H1 (cell line): ENCODE data around the gene ANO6. TPM values are rescaled to one million over a fixed set of nuclear protein-coding genes. Genes with fewer than 3 reads are reported as not detected.

ENCODE experiments used
- CTCF ChIA-PET: fragments of 300-600 bp; sonication (Branson Sonifier 250); formaldehyde crosslinking; loops from one replicate; lab custom pipeline; 2021; ENCODE audit not compliant: partially characterized antibody; lab: Charles Lee
- POLR2A ChIA-PET: fragments of 300-600 bp; sonication (Branson Sonifier 250); formaldehyde crosslinking; loops from one replicate; lab custom pipeline; 2021; ENCODE audit warnings: inconsistent platforms; ENCODE audit not compliant: partially characterized antibody; lab: Charles Lee
- DNase-seq, 2 experiments: peaks; one replicate each; pipeline versions ENCODE4 v3.0.0 to v3.0.0-alpha.2; 2010 to 2022; ENCODE audit warnings: low spot score in 2 of 2, low read depth in 1 of 2, mixed read lengths in 1 of 2
- FAIRE-seq: peaks from 2 replicates; lab custom pipeline; 2011; peaks lifted over from hg19 to GRCh38; lab: Jason Lieb, UNC
- H2AFZ ChIP-seq: 2 replicates; pipeline ENCODE4 v1.8.1; 2012; ENCODE audit warnings: low read length, inconsistent platforms
- H2AK5ac ChIP-seq: 2 replicates; pipeline ENCODE4 v1.6.1; 2013; ENCODE audit warnings: low read depth, low read length
- H2BK120ac ChIP-seq: replicated peaks from 2 replicates; pipeline ENCODE3; 2013; ENCODE audit warnings: low read depth, low read length, inconsistent platforms
- H2BK12ac ChIP-seq: 2 replicates; pipeline ENCODE4 v1.6.1; 2013; ENCODE audit warnings: low read depth, low read length
- H2BK15ac ChIP-seq: 2 replicates; pipeline ENCODE4 v1.6.1; 2013; ENCODE audit warnings: low read length
- H2BK20ac ChIP-seq: 2 replicates; pipeline ENCODE4 v1.6.1; 2013; ENCODE audit warnings: low read length
- H2BK5ac ChIP-seq: 2 replicates; pipeline ENCODE4 v1.6.1; 2013; ENCODE audit warnings: low read depth, low read length
- H3K14ac ChIP-seq: 2 replicates; pipeline ENCODE4 v1.6.1; 2013; ENCODE audit warnings: inconsistent platforms; ENCODE audit not compliant: insufficient read length
- H3K18ac ChIP-seq: 2 replicates; pipeline ENCODE4 v1.6.1; 2013; ENCODE audit warnings: low read length; ENCODE audit errors: extremely low read depth
- H3K23ac ChIP-seq: 2 replicates; pipeline ENCODE4 v1.6.1; 2013; ENCODE audit warnings: inconsistent platforms; ENCODE audit not compliant: insufficient read length
- H3K23me2 ChIP-seq: 2 replicates; pipeline ENCODE4 v1.6.1; 2013; ENCODE audit warnings: low read depth, low read length
- H3K27ac ChIP-seq: 2 replicates; pipeline ENCODE4 v1.6.1; 2011; ENCODE audit warnings: low read depth, low read length, inconsistent platforms
- H3K27me3 ChIP-seq, 4 experiments: replicated peaks in 1 of 4; 1 replicate in 1 of 4; 2 replicates in 3 of 4; pipeline versions ENCODE4 v1.6.1 to v1.8.1; 2011 to 2013; ENCODE audit warnings: low read length in 3 of 4, mild to moderate bottlenecking in 3 of 4, inconsistent platforms in 2 of 4, mixed read lengths in 2 of 4, moderate library complexity in 1 of 4; ENCODE audit not compliant: control insufficient read depth in 3 of 4, insufficient read depth in 3 of 4; ENCODE audit errors: extremely low read depth in 1 of 4
- H3K36me3 ChIP-seq, 4 experiments: 2 replicates each; pipeline versions ENCODE4 v1.6.1 to v1.8.1; 2011 to 2013; ENCODE audit warnings: mild to moderate bottlenecking in 4 of 4, low read length in 3 of 4, moderate library complexity in 2 of 4, control low read depth in 1 of 4, inconsistent platforms in 1 of 4; ENCODE audit not compliant: insufficient read depth in 4 of 4, control insufficient read depth in 2 of 4
- H3K4ac ChIP-seq: replicated peaks from 2 replicates; pipeline ENCODE3; 2013; ENCODE audit warnings: low read length, low read depth, mixed read lengths, inconsistent platforms; ENCODE audit not compliant: insufficient read length
- H3K4me1 ChIP-seq, 4 experiments: replicated peaks in 1 of 4; 1 replicate in 1 of 4; 2 replicates in 3 of 4; pipeline versions ENCODE4 v1.6.1 to v1.8.1; 2011 to 2013; ENCODE audit warnings: low read length in 3 of 4, inconsistent platforms in 2 of 4, mixed read lengths in 1 of 4; ENCODE audit not compliant: insufficient read depth in 4 of 4, control insufficient read depth in 3 of 4
- H3K4me2 ChIP-seq, 2 experiments: 2 replicates each; pipeline versions ENCODE4 v1.6.1 to v1.8.1; 2011 to 2013; ENCODE audit warnings: low read depth in 2 of 2, low read length in 2 of 2, control low read depth in 1 of 2, inconsistent platforms in 1 of 2, mild to moderate bottlenecking in 1 of 2; ENCODE audit not compliant: insufficient read depth in 1 of 2
- H3K4me3 ChIP-seq, 4 experiments: fragments of 200-600, 300-600 bp in 1 of 4; sonication (generic), shearing (Covaris generic), sonication (Bioruptor Twin) in 1 of 4; 2 replicates each; pipeline versions ENCODE4 v1.5.1 to v1.8.1; 2011 to 2016; ENCODE audit warnings: low read length in 4 of 4, low read depth in 3 of 4, control low read depth in 2 of 4, inconsistent platforms in 2 of 4, mild to moderate bottlenecking in 2 of 4, mixed read lengths in 1 of 4, moderate library complexity in 1 of 4; ENCODE audit not compliant: insufficient read depth in 2 of 4; ENCODE audit errors: extremely low read depth in 1 of 4
- H3K56ac ChIP-seq: replicated peaks from 2 replicates; pipeline ENCODE3; 2013; ENCODE audit warnings: low read depth, mild to moderate bottlenecking, mixed read lengths, low read length, inconsistent platforms; ENCODE audit not compliant: insufficient read length
- H3K79me1 ChIP-seq: 2 replicates; pipeline ENCODE4 v1.6.1; 2013; ENCODE audit warnings: low read depth, low read length, control low read depth
- H3K79me2 ChIP-seq, 2 experiments: 2 replicates each; pipeline versions ENCODE4 v1.6.1 to v1.8.1; 2012 to 2013; ENCODE audit warnings: low read length in 2 of 2, mild to moderate bottlenecking in 2 of 2, inconsistent platforms in 1 of 2; ENCODE audit not compliant: insufficient read depth in 2 of 2, control insufficient read depth in 1 of 2
- H3K9ac ChIP-seq, 4 experiments: replicated peaks in 1 of 4; 1 replicate in 1 of 4; 2 replicates in 3 of 4; pipeline versions ENCODE4 v1.6.1 to v1.8.1; 2011 to 2013; ENCODE audit warnings: low read depth in 3 of 4, low read length in 3 of 4, control low read depth in 2 of 4, mild to moderate bottlenecking in 2 of 4, moderate library complexity in 2 of 4, inconsistent platforms in 1 of 4; ENCODE audit errors: extremely low read depth in 1 of 4
- H3K9me3 ChIP-seq, 2 experiments: 2 replicates each; pipeline versions ENCODE4 v1.6.1 to v1.8.1; 2012 to 2013; ENCODE audit warnings: mild to moderate bottlenecking in 2 of 2, moderate library complexity in 2 of 2, control low read depth in 1 of 2, inconsistent platforms in 1 of 2, low read depth in 1 of 2, low read length in 1 of 2, mixed read lengths in 1 of 2; ENCODE audit not compliant: insufficient read depth in 2 of 2
- H4K20me1 ChIP-seq, 2 experiments: replicated peaks in 1 of 2; 2 replicates each; pipeline versions ENCODE3 to v1.8.1; 2011 to 2013; ENCODE audit warnings: inconsistent platforms in 2 of 2, low read length in 2 of 2, mild to moderate bottlenecking in 1 of 2; ENCODE audit not compliant: insufficient read depth in 2 of 2, control insufficient read depth in 1 of 2
- H4K5ac ChIP-seq: 2 replicates; pipeline ENCODE4 v1.6.1; 2013; ENCODE audit warnings: low read length, low read depth, mixed read lengths, inconsistent platforms; ENCODE audit not compliant: insufficient read length
- H4K8ac ChIP-seq: 2 replicates; pipeline ENCODE4 v1.8.0; 2013; ENCODE audit warnings: mild to moderate bottlenecking, moderate library complexity, low read length, inconsistent platforms; ENCODE audit not compliant: insufficient read depth; ENCODE audit errors: extremely low read depth
- H4K91ac ChIP-seq: replicated peaks from 2 replicates; pipeline ENCODE3; 2013; ENCODE audit warnings: low read length, mixed read lengths, inconsistent platforms; ENCODE audit not compliant: insufficient read length
- WGBS, 2 experiments: shearing (Covaris generic) in 1 of 2; methylation state at CpG; one replicate each; pipeline versions ENCODE4 v1.1.6 to v1.1.7; 2013 to 2015; ENCODE audit warnings: low lambda C conversion rate in 2 of 2, mixed read lengths in 2 of 2, inconsistent platforms in 1 of 2, low coverage in 1 of 2, missing lambda C conversion rate in 1 of 2; ENCODE audit not compliant: insufficient replicate concordance in 2 of 2, insufficient coverage in 1 of 2, insufficient read length in 1 of 2; ENCODE audit errors: extremely low coverage in 1 of 2, missing lambda C conversion rate in 1 of 2; 5-methylcytosine and 5-hydroxymethylcytosine counted together
- polyA plus RNA-seq, 7 experiments: library from polyadenylated mRNA; depleted of rRNA in 3 of 7; stranded (reverse) in 5 of 7; unstranded in 2 of 7; fragments of >200 nt in 5 of 7; fragments of 200-250 nt in 2 of 7; gene quantifications; 1 replicate in 5 of 7; 2 replicates in 1 of 7; 4 replicates in 1 of 7; pipeline versions ENCODE4 v1.2.1 to v1.2.3, GENCODE V29; 2011 to 2013; ENCODE audit warnings: missing spikeins in 2 of 7, mixed read lengths in 2 of 7
- total RNA-seq: library from RNA; stranded (reverse); fragmentation: NEBNext Ultra II Directional; extraction: Animal tissue kit (Norgen Biotek cat#: 25700); gene quantifications from 2 replicates; pipeline ENCODE4 v1.2.1, GENCODE V29; 2021

Gene ANO6
- total and polyA plus RNA-seq, 2 of the 8 experiments (the other 6 are each of a cell fraction or from before 2014, with no cell fraction given): 15.1 to 39.7 TPM

DNA sequence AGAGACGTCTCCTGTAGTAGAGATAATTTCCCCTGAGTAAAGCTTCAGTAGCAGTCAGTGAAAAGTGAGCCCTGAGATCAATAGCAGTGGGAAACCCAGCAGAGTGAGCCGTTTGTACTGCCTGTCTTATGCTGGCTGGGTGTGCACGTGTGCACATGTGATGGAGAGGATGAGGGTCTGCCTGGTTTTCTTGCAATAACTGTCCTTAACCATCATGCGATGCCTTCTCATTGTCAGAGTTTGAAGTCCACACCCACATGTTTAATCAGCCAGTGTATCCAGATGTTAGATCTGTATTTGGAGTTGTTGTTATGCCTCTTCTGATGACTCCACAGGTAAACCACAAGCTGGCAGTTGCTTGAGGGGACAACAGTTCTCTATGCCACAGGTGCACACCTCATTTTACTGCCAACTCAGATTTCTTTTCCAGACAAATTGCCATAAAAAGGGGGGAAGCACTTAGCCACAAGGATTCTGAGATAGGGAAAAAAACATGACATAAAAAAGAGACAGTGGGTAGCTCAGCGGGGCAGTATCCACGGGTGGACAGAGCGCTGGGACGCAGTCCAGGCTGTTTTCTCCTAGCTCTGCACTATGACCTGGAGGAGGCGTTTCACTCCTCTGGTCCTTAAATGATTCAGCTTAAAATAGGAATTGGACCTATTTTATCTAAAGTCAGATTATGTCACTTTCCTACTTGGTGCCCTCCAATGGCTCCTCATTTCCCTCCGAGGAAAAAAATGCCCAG lies 192.3 kb downstream of the ANO6 start:
- Histone ChIP-seq H2AK5ac (no peak overlapping the region), H3K79me1 (no peaks in the 10 kb centered on the region), H3K79me2 (no peaks in the 10 kb centered on the region), H4K20me1 (peaks cover 2 to 3% of the 10 kb centered on the region in 2 experiments), H4K91ac (no peak overlapping the region), H3K9me3 (no peaks in the 10 kb centered on the region), H4K8ac (no peak overlapping the region), H2BK5ac (no peak overlapping the region; the same call in 1 of the 2 replicates), H3K4me2 (no peak overlapping the region), H3K23ac (no peak overlapping the region), H3K27ac (no peak overlapping the region), H3K36me3 (peaks cover 3 to 38% (median 25%) of the 10 kb centered on the region in 4 experiments; a peak in 6 of 8 replicates), H4K5ac (no peak overlapping the region), H3K23me2 (no peaks in the 10 kb centered on the region), H3K4me1 (no peaks in the 10 kb centered on the region), H3K56ac (no peak overlapping the region), H2BK20ac (no peak overlapping the region), H3K4ac (no peak overlapping the region), H2BK15ac (no peak overlapping the region), H3K4me3 (no peak overlapping the region), H3K9ac (no peak overlapping the region), H2BK120ac (no peak overlapping the region), H2AFZ (no peak overlapping the region), H2BK12ac (no peak overlapping the region), H3K18ac (no peak overlapping the region), H3K14ac (no peak overlapping the region), H3K27me3 (no peaks in the 10 kb centered on the region)
- ChIA-PET CTCF (interaction anchor here (0.5 to 0.8 kb wide), 3 partner anchors 139 to 651 kb away, joined by 3 read pairs; no protein-coding TSS in a partner anchor), POLR2A (no interaction called here)
- FAIRE-seq (no peak), DNase-seq (no peak)
- WGBS, 2 experiments: 93% methylated on average over 10 of the region's 10 CpGs; no CpG with 5 or more reads in 1 of the 2 experiments
